Mesothelial cell of epicardium (in vitro differentiated cells): Measurements from ENCODE around the gene MIX23. TPM values are rescaled to one million over a fixed set of nuclear protein-coding genes. Genes with fewer than 3 reads are reported as not detected.

ENCODE experiments used
- DNase-seq, 2 experiments: peaks; one replicate each; pipeline ENCODE4 v3.0.0; 2021; ENCODE audit warnings: low spot score in 2 of 2; ENCODE audit not compliant: unreplicated experiment in 2 of 2
- H3K27ac Mint-ChIP-seq: 2 replicates; pipeline ENCODE4 v1.8.0; 2021; ENCODE audit warnings: mixed read lengths
- H3K27me3 Mint-ChIP-seq: 2 replicates; pipeline ENCODE4 v1.8.0; 2021; ENCODE audit warnings: low read depth, mixed read lengths
- H3K36me3 Mint-ChIP-seq: 2 replicates; pipeline ENCODE4 v1.8.0; 2021; ENCODE audit warnings: mixed read lengths
- H3K4me1 Mint-ChIP-seq: 2 replicates; pipeline ENCODE4 v1.8.0; 2021; ENCODE audit warnings: mixed read lengths
- H3K4me3 Mint-ChIP-seq: 2 replicates; pipeline ENCODE4 v1.8.0; 2021; ENCODE audit warnings: mild to moderate bottlenecking, moderate library complexity, mixed read lengths
- H3K9me3 Mint-ChIP-seq: 2 replicates; pipeline ENCODE4 v1.8.0; 2021; ENCODE audit warnings: mixed read lengths
- total RNA-seq: library from RNA; stranded (reverse); gene quantifications from 3 replicates; pipeline ENCODE4 v1.2.1, GENCODE V29; 2021
- TF ChIP-seq, protein P1 (sequence below): fragments of 200-600 bp; sonication (generic); IDR thresholded peaks from one replicate; pipeline ENCODE4 v1.5.0; 2021; ENCODE audit warnings: antibody characterized with exemption; ENCODE audit not compliant: unreplicated experiment

The MIX23 gene
- total RNA-seq, 1 donor from 2014 or later, result 29.8 TPM

DNA sequence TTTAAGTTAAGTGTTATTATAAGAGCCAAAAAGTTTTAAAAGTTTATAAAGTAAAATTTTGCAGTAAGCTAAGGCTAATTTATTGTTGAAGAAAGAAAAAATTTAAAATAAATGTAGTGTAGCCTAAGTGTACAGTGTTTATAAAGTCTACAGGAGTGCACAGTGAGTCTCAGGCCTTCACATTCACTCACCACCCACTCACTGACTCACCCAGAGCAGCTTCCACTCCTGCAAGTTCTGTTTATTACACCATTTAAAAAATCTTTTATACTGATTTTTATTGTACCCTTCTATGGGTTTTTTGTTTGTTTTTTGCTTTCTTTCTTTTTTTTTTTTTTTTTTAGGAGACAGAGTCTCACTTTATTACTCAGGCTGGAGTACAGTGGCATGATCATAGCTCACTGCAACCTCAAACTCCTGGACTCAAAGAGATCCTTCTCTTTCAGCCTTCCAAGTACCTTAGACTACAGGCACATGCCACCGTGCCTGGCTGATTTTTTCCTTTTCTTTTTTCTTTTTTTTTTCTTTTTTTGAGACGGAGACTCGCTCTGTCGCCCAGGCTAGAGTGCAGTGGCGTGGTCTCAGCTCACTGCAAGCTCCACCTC is 32.1 kb downstream of the MIX23 start:
- H3K4me1 Mint-ChIP-seq, result no peaks in the 10 kb centered on the region
- DNase-seq, result no peak
- H3K27ac Mint-ChIP-seq, result no peak overlapping the region
- no peak overlapping the region for H3K4me3 Mint-ChIP-seq
- no peaks in the 10 kb centered on the region for H3K27me3 Mint-ChIP-seq
- TF ChIP-seq, protein P1, sequence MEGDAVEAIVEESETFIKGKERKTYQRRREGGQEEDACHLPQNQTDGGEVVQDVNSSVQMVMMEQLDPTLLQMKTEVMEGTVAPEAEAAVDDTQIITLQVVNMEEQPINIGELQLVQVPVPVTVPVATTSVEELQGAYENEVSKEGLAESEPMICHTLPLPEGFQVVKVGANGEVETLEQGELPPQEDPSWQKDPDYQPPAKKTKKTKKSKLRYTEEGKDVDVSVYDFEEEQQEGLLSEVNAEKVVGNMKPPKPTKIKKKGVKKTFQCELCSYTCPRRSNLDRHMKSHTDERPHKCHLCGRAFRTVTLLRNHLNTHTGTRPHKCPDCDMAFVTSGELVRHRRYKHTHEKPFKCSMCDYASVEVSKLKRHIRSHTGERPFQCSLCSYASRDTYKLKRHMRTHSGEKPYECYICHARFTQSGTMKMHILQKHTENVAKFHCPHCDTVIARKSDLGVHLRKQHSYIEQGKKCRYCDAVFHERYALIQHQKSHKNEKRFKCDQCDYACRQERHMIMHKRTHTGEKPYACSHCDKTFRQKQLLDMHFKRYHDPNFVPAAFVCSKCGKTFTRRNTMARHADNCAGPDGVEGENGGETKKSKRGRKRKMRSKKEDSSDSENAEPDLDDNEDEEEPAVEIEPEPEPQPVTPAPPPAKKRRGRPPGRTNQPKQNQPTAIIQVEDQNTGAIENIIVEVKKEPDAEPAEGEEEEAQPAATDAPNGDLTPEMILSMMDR, result no peak
- H3K36me3 Mint-ChIP-seq, result no peaks in the 10 kb centered on the region
- H3K9me3 Mint-ChIP-seq, result peaks cover 10% of the 10 kb centered on the region

DNA sequence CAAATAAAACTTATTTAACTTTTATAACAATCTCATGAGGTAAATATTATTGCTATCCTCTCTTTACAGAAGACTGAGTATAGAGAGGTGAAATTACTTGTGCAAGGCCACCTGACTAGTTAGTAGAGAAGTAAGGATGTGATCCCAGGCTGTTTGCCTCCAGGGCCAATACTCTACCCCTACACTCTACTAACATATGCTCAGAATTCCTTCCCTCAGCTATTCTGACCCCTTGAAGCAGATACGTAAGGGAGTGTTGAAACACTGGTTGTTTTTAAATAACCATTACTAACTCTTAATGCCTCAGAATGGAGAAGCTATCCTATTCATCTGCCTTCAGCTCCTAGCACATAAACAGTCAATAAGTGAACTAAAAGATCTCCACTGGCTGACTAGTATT is 33.9 kb downstream of the MIX23 start:
- H3K4me1 Mint-ChIP-seq, result no peaks in the 10 kb centered on the region
- H3K36me3 Mint-ChIP-seq, result no peaks in the 10 kb centered on the region
- no peak for DNase-seq
- H3K9me3 Mint-ChIP-seq, result peaks cover 17% of the 10 kb centered on the region
- H3K4me3 Mint-ChIP-seq, result no peak overlapping the region
- no peaks in the 10 kb centered on the region for H3K27me3 Mint-ChIP-seq
- no peak overlapping the region for H3K27ac Mint-ChIP-seq
- TF ChIP-seq, protein P1, result no peak

DNA sequence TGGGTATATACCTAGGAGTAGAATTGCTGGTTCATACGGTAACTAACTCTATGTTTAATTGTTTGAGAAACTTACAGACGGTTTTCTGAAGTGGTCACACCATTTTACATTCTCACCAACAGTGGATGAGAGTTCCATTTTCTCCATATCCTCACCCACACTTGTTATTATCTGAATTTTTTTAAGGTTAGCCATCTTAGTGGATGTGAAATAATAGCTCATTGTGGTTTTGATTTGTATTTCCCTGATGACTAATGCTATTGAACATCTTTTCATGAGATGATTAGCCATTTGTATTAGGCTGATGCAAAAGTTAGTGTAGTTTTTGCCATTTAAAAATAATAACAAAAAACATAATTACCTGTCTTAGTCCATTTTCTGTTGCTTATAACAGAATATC is 39.4 kb downstream of the MIX23 start:
- TF ChIP-seq, protein P1, result no peak
- Mint-ChIP-seq H3K4me3 (no peak overlapping the region), H3K27ac (no peak overlapping the region), H3K9me3 (peaks cover 24% of the 10 kb centered on the region), H3K36me3 (no peaks in the 10 kb centered on the region), H3K27me3 (peaks cover 4% of the 10 kb centered on the region), H3K4me1 (no peaks in the 10 kb centered on the region)
- no peak for DNase-seq

DNA sequence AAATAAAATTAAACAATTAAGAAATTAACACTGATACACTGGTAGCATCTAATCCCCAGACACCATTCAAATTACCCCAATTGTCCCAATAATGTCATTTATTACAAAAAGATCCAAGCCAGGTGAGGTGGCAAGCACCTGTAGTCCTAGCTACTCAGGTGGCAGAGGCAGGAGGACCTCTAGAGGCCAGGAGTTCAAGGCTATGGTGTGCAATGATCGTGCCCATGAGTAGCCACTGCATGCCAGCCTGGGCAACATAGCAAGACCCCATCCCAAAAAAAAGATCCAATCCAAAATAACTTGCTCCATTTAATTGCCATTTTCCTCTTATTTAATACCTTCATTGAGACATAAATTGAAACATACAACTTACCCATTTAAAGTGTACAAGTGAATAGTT is 40.2 kb downstream of the MIX23 start:
- H3K4me1 Mint-ChIP-seq, result no peaks in the 10 kb centered on the region
- no peak overlapping the region for H3K27ac Mint-ChIP-seq
- H3K4me3 Mint-ChIP-seq, result no peak overlapping the region
- peaks cover 21% of the 10 kb centered on the region for H3K9me3 Mint-ChIP-seq
- TF ChIP-seq, protein P1, result no peak
- peaks cover 5% of the 10 kb centered on the region for H3K27me3 Mint-ChIP-seq
- DNase-seq, result no peak
- H3K36me3 Mint-ChIP-seq, result no peaks in the 10 kb centered on the region

DNA sequence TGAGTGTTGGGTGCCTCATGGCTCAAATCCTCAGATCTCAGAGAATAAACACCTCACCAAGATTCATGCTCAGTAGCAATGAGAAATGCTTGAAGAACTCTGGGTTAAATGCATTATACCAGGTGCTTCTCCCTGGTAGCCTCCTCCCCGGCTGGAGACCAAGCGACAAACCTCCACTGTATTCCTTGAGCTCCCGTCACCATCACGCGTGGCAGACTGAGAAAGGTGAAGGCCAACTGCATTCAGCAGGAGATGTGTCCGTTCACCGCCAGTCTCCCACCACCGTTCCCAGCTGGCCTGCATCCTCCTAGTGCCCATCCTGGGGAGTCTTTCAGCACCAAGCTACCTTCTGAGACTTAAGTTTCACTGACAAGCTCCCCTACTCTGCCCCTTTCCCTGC is 50.5 kb downstream of the MIX23 start:
- no peaks in the 10 kb centered on the region for H3K36me3 Mint-ChIP-seq
- no peak overlapping the region for H3K4me3 Mint-ChIP-seq
- no peak overlapping the region for H3K27ac Mint-ChIP-seq
- no peaks in the 10 kb centered on the region for H3K9me3 Mint-ChIP-seq
- TF ChIP-seq, protein P1, result no peak
- DNase-seq, result no peak
- H3K27me3 Mint-ChIP-seq, result peaks cover 50% of the 10 kb centered on the region
- H3K4me1 Mint-ChIP-seq, result no peaks in the 10 kb centered on the region

DNA sequence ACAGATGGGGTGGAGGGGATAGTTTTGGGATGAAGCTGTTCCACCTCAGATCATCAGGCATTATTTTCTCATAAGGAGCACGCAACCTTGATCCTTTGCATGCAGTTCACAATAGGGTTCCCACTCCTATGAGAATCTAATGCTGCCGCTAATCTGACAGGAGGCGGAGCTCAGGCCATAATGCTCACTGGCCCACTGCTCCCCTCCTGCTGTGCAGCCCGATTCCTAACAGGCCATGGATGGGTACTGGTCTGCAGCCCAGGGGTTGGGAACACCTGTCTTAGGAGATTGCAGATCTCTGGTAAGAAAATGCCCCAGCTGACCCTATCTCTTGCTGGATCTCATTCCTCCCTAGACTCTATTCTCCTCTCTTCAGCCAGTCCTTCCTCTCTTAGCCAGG is 51.1 kb downstream of the MIX23 start:
- H3K27ac Mint-ChIP-seq, result no peak overlapping the region
- H3K4me1 Mint-ChIP-seq, result no peaks in the 10 kb centered on the region
- H3K27me3 Mint-ChIP-seq, result peaks cover 50% of the 10 kb centered on the region
- no peaks in the 10 kb centered on the region for H3K9me3 Mint-ChIP-seq
- TF ChIP-seq, protein P1, result no peak
- H3K36me3 Mint-ChIP-seq, result no peaks in the 10 kb centered on the region
- no peak for DNase-seq
- no peak overlapping the region for H3K4me3 Mint-ChIP-seq
